Stimulated activated CD4-positive, alpha-beta T cell treated with anti-CD3 and anti-CD28 coated beads, Interleukin-12 subunit alpha, Interleukin-12 subunit beta, amount 100 ng/mL, for 24 hours (primary cell): ENCODE measurements around the gene MYOF.
"Not testable (repeated sequence)": the region's sequence is repeated elsewhere in the genome, so short reads cannot be mapped to it uniquely, and the experiment has no call there.

Experiments used
- DNase-seq, 2 experiments: peaks; one replicate each; pipeline ENCODE4 v3.0.0-alpha.2; 2020; ENCODE audit warnings: low read depth in 2 of 2

Gene MYOF

DNA sequence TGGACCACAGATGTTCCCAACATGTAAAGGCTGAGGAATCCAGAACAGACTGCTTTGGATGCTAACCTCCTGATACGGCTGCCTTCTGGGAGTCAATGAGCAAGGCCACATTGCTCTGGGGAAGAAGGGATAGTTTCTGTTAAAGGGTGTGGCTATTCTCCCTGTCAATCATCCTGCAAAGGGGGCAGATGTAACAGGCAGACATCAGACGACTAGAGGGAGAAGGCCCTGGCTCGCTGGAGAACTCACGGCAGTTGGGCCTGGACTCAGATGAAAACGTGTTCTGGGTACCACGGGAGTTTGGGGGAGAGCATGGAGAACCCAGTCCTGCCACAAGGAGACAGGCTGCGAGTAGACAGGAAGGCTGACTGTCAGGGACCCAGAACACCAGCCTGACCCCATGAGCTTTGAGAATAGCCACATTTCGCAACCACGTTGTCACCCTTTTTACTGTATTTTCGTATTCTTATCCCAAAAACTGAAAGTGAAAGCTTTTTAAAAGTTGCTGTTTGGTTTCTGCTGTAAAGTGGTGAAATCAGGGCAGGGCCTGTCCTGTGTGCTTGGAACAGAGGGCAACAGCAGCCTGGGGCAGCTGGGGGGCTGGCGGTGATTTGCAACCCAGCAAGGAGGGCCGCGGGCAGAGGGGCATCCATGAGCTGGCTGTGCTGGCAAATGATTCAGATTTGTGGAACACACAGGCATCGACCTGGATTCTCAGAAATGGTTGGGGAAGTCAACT lies 95.3 kb downstream of the MYOF start:
- DNase-seq = no peak

DNA sequence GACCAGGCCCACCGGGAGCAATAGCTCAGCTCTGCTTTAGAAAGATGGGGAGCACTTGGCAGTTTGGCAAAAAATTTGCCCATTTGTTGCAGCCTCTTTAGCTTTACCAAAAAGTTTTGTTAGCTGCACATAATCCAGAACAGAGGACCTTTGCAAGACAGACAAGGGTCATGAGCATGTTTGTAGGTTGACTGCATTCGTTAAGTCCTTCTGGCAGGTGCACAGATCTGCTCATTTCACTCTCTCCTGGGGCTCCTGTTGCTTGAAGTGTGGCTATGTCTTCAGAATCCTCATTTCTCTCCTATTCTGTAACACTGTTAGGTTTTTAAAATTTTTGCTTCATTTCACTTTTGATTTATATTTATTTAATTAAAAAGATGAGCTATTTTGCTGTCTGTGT lies 96.8 kb downstream of the MYOF start:
- DNase-seq = no peak

DNA sequence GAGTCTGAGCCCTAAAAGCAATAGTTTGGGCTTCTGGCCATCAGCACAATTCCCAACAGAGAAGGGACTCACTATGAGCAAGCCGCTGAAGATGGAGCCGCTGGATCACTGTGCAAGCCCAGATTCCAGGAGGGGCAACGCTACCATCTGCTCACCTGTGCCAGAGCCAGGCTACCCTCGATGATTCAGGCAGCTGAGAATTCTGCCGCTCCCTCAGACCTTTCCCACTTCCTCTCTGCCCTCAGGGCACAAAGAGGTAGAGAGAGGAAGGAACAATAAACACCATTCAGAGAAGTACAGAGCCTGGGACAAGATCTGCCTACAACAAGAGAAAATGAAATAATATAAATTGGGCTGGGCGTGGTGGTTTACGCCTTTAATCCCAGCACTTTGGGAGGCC lies 98.1 kb downstream of the MYOF start:
- no peak for DNase-seq

DNA sequence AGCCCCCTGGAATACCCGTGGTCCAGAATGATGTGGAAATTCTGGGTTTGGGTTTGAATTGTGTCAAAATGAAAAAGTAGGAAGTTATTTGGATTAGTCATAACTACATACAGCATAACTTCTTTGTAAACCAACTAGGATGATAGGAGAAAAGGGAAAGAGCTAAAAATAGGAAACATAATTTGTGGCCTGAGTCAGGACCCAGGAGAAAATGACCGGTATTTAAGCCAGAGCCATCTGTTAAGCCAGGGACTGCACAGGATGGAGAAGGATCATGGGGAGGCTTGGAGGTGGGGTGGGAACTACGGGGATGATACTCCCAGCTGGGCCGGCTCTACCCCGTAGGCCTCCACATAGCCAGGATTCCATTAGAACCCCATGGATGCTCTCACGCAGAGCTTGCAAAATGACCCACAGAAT lies 98.6 kb downstream of the MYOF start:
- no peak for DNase-seq

DNA sequence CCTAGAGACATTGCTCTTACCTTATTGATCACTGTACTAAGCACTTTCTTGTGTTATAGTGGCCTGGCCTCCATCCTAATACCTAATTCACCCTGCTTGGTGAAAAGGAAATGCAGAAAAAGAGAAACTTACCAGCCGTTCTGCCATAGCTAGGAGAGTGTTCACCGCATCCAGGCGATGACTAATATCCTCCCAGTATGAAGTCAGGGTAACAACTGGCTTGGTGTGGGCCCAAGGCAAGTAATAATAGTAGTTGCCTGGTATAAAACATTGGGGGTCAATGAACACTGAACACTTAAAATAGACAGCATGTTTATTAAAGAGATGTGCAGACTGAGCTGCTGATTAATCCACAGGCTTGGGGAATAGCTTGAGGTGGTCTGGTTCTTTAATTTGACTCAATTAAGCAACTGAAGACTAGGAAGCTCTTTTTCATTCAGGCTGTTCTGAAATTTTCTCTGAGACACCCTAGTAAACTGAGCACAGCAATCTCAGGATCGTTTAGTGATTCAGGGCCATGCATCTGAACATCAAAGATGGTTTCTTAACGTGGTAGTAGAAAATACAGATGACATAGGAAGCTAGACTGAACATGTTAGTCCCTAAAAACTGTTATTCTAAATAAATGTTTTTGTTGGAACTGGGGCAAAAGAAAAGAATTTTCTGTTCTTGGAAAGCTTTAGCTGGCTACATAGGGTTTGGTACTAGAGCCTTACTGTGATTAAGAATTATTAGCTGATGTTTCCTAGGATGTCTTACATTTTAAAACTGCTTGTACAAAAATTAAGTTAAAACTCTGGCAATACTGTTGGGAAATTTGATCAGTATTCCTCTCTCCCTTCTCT lies 102.2 kb downstream of the MYOF start:
- peak; percentile 9 to 33 for DNase-seq

DNA sequence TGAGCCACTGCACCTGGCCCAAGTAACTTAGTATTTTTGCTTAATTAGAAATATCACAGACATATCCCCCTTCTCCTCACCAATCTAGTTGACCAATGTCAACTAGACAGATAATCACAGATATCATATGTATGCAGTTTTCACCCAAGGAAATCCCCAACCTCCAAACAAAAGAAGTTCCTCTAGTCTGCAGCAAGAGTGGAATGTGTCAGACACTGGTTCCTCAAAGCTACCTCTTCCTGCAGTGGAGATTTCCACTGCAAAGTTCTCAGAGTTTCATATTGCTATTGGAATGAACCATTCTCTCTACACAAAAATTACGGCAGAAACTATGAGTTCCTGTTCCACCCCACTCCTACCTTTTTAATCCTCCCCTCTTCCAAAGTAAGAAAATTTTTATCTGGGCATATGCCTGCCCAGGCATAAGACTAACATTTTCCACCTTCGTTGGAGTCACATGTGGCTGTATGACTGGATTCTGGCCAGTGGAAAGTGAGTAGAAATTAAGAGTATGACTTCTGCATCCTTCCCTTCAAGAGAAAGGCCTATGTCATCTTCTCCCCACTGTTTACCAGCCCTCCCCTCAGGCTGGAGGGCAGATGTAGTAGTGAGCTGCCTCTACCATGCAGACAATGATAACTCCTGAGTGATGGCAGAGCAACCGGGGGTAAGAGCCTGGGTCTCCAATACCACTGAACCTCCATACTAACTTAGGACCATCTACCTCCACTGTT lies 103.0 kb downstream of the MYOF start:
- peak; percentile 0 to 11 for DNase-seq

DNA sequence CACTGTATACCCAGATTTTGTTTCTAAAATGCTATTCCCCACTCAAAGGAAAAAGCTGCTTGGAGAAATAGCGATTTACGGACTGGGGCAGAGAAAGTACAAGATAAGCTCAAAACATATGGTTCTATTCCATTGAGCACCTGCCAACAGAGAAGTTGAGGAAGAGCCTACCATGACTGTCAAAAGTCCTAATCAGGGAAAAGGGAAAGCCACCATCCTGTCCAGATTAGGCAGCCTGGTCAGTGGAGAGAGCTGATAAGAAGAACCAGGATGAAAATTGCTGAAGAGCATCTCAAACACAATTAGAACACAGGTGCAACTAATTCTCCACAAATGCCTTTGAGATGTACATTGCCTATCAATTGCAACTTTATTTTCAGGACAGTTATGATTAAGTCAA lies 104.1 kb downstream of the MYOF start:
- no peak for DNase-seq

DNA sequence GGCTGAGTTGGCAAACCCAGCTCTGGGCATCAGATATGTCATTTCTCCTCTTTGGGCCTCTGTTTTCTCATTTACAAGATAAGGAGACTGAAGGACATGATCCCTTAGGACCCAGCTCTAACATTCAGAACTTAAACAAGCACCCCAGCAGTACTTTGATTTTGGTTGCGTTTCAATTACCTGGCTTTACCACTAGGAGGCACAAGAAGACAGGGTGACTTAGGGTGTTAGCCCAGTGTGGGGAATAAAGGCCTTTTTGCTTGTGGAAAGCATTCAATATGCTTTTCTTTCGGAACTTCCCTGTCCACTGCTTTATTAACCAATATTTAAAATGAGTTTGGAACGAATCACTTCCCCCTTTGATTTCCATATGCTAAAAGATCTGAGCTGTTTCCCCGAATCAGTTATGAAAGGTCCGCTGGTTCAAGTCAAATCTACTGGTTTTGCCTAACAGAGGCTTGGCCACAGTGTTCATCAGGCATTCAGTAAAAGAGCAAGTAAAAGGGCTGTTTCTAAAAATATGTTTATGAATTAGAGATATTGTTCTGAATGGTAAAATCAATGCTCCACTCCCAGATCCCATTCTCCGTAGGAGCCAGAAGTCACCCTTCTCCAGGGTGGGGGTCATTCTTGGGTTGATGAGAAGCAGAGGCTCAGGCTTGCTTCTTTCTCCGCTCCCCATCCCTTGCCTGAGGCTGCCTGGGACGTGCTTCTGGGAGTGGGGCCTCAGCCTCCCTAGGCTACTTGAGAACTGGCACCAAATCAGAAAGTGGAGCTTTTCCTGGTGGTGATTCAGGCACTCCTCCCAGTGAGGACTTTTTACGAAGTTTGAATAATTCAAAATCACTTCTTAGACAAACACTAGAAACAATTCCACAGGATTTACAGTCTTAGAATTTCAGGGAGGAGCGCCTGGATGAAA lies 105.5 kb downstream of the MYOF start:
- peak in 1 of 2 experiments; percentile 4 for DNase-seq

DNA sequence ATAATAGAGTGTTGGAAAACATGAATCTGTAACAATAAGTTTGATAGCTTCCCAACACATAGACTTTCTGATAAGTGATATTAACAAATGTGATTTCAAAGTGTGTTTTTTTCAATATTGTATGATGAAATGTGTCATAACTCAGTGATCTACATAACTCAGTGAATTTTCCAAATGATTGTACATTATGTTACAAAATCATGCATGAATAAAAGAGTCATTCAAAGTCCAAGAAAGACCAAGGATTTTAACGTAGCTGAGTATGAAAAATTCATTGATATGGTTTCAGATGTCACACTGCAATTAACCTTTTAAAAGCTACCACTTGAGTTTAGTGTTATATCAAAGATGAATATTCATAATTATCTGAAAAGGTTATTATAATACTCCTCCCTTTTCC lies 111.2 kb downstream of the MYOF start:
- no peak for DNase-seq

DNA sequence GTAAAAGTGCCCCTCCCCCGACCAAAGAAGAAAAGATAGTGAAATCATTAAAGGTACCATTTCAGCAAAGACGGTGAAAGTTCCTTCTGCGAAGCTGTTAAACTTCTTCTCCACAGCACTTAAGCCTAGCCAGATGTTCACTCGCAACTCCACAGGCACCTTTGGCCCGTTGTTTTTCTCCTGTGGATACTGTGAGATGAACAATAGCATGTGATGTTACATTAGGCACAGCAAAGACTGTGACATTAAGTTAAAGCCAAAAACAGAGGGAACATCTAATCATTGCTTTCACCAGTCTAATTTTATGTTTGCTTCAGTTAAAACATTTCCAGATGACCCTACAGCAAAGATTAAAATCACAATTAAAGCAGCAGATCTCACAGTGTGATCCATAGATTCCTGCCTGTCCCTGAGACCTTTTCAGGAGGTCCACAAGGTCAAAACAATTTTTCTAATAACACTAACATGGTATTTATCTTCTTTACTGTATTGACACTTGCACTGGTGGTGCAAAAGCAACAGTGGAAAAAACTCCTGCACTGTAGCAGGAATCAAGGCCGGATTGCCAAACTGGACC lies 112.5 kb downstream of the MYOF start:
- no peak for DNase-seq

DNA sequence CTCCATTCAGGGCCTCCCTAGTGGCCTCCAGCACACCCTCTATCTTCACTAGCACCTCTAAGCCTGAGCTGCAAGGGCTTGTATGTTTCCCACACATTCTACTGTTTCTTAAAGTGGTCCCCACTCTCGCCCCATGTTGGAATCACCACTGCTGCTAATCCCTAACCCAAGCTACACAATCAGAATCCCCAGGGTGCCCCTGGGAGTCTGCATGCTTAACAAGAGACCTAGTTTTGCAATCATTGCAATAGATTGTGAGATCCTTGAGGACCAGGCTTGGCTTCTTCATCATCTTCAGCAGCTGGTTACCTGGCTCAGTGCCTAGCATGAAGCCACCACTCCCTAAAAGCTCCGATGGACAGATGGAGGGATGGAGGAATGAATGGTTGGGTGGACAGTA lies 113.9 kb downstream of the MYOF start:
- DNase-seq = no peak

DNA sequence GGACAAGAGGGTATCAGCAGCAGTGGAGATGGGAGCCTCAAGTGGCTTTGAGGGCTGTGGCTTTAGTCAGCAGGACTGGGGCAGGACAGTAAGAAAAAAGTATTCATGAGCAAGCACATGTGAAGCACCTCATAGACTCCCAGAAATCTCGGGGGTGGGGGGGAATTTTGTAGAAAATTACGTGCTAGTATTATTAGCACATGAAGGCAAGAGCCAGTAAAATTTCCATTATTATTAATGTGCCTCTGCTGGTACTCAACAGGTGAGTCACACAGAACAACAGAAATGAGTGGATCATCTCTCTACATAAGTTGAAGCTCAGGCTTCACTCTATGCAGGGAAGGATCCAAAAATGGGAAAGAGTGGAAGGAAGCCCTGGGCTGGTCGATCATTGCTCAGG lies 114.5 kb downstream of the MYOF start:
- no peak for DNase-seq

DNA sequence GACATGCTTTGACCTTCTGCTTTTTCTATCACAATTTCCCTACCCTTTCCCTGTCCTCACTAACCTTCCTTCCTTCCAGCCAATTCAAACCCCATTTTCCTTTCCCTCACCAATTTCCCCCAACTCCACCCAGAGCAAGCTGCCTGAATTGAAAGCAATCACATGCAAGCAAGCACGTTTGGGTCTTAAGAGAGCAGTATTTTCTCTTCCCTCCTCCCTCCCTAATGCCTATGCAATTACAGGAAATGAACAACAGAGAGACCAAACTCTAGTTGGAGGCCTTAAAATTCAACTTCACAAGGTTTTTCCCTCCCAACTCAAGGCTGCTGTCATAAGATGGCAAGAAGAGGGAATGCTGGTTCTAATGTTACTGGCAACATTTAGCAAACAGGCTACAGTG lies 117.2 kb downstream of the MYOF start:
- no peak for DNase-seq

DNA sequence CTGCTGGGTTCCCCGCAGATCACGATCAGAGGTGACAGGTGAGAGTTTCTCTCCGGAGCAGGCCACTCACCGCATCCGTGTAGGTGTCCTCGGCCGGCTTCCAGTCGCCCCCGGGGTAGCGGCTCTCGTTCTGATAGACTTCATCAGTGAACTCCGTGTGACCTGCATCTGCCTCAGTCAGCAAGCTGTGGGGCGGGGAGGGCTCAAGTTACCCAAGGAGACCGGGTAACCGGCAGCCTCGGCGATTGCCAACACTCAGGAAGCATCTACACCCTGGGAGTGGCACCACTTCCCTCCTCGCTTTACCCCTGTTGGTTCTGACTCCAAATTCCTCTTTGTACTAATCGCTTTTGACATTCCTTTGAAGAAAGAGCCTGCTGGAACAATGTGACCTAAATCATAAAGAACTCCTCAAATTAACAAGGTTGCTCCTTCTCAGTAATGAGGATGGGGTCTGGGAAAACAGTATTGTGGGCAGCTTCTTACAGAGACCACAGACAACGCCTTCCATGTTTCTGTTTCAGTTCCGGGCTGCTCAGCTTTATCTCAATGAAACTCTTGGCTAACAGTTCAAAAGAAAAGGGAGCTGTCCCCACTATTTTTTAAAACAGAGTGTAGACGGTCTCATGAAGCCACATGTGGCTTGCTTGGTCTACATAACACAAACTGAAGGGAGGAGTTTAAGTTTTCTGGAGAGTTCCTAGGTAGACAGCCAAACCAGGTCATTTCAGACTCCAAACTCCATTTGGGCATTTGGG lies 118.1 kb downstream of the MYOF start:
- no peak for DNase-seq

DNA sequence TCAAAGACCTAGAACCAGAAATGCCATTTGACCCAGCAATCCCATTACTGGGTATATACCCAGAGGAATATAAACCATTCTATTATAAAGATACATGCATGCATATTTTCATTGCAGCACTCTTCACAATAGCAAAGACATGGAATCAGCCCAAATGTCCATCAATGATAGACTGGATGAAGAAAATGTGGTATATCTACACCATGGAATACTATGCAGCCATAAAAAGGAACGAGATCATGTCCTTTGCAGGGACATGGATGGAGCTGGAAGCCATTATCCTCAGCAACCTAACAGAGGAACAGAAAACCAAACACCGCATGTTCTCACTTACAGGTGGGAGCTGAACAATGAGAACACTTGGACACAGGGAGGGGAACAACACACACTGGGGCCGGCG lies 123.7 kb downstream of the MYOF start:
- DNase-seq = not testable (repeated sequence)

DNA sequence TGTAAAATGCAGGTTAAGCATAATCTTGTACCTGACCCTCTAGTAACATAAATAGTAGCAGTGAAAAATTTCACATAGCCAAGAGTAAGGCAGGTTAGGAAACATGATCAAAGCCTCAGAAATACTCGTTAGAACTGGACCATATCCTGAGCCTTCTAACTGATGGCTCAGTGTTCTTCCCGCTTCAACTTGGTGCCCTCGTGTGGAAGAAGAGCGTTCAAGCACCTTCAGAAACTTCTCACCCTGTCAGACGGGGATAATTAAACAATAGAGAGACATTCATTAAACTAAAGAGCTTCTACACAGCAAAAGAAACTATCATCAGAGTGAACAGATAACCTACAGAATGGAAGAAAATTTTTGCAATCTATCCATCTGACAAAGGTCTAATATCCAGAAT lies 124.5 kb downstream of the MYOF start:
- no peak for DNase-seq

DNA sequence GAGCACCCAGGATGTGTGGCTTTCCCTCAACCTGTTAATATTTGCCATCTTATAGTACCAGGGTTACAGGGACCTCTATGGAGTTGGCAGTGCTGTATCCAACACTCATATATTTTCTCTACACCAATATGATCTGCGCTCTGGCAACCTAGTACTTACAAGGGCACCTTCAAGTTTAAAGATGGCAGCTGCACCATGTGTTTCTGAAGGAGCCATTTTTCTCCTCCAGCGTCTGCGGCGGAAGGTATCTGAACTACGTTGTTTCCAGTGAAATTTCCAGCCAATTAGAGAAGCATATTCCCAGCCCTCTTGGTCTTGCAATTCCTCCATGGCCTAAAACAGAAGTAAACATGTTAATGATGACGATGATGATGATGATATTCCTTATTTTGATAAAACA lies 125.6 kb downstream of the MYOF start:
- no peak for DNase-seq

DNA sequence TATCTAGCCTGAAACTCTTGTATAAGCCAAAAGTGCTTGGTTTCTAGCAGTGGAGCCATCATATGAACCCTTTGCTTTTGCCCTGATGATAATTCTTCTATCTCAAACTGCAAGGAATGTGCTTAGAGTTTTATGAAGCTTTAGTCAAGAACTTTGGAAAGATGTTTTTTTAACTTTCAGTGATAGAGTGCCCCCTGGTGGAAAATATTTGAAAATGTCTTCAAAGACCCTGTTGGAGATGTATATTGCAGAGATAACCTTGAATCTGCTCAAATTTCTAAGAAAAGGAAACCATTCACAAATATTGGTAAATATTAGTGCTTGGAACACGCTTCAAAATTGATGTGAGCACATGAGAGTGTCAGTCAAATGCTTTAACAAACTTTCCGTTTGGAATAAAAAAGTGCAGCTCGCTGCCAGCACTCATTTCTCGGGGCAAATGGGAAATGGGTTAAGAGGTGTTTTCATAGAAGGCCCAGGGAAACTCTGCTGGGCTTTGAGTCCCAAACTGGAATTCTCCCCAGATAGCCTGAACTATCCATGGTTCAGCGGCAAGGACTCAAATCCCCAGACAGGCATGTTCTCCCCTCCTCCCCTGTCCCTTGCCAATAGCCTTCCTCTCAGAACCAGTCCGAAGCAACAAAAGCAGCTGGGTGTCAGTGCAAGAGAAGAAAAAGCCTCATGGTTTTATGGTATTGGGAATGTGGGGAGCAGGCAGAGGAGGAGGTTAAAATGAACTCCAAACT lies 129.3 kb downstream of the MYOF start:
- DNase-seq = no peak

DNA sequence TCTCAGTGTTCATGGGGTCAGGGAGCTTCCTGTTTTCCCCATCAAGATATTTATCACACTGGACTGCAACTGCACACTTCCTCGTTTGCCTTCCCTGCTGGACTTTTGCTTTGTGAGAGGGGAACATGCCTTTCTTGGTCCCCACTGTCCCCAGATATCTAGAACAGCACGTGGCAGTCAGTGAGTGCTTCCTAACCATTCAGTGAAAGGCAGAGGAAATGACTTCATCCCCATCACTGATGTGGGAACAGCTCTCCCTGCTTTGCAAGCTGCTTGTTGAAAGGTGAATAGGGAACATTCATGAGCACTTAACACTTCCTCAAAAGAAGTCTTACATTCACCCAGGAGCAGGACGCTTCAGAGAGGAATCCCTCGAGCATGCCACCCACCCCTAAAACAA lies 135.4 kb downstream of the MYOF start:
- no peak for DNase-seq

DNA sequence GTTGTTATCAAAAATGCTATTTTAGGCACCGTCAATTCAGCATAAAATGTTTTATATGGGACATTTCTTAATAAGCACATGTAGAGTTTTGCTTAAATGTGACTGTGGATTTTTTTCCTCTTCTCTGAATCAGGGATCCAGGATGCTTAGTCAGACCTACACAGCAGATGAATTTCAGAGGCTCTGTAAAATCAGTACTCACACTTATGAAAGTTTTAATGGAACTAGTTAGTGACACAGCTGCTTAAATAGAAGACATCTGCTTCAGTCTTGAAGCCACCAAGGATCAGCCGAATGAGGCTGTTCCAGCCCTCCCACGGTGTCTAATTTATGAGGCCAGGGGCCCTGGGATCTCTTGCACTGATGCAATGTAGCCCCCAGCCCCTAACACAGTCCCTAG lies 136.0 kb downstream of the MYOF start:
- no peak for DNase-seq
